Measurements from ENCODE around the gene PPP4R4. TPM values are rescaled to one million over a fixed set of nuclear protein-coding genes. Genes with fewer than 3 reads are reported as not detected.

PPP4R4 gene
- total RNA-seq, 1 experiment from 2014 or later, result 3.9 TPM

- Mint-ChIP-seq H3K36me3 (ENCODE audit: insufficient read depth in 1 of 3, low read depth in 3 of 3) (peaks cover 0 to 5% (median 0%) of the 10 kb centered on the region in 3 experiments; a peak in 1 of 7 replicates), H3K27me3 (ENCODE audit: low read depth) (peaks cover 14% of the 10 kb centered on the region), H3K4me1 (peaks cover 27 to 31% of the 10 kb centered on the region in 2 experiments), H3K4me3 (no peak overlapping the region), H3K9me3 (no peaks in the 10 kb centered on the region), H3K27ac (no peak overlapping the region; a peak in 1 of 7 replicates)
- Histone ChIP-seq H3K4me2 (ENCODE audit: insufficient read depth, insufficient read length, low read length) (no peak overlapping the region), H3K9me3 (ENCODE audit: control insufficient read depth, low read depth, low read length) (no peaks in the 10 kb centered on the region), H3K27me3 (ENCODE audit: insufficient read depth, low read length) (no peaks in the 10 kb centered on the region; the same call in 1 of the 2 replicates), H4K5ac (ENCODE audit: insufficient read length, low read depth, low read length) (no peak overlapping the region), H2BK12ac (ENCODE audit: insufficient read length, low read depth, low read length) (no peak overlapping the region), H2AFZ (ENCODE audit: low read length) (no peak overlapping the region), H3K4ac (ENCODE audit: low read depth, low read length) (no peak overlapping the region), H3K23me2 (ENCODE audit: insufficient read length, low read depth, low read length, poor library complexity, severe bottlenecking) (no peaks in the 10 kb centered on the region), H3K56ac (ENCODE audit: insufficient read length, low read depth, low read length) (no peak overlapping the region), H4K91ac (ENCODE audit: insufficient read length, low read depth, low read length) (no peak overlapping the region), H3K14ac (ENCODE audit: insufficient read depth, low read length) (no peak overlapping the region), H2BK20ac (ENCODE audit: low read depth, low read length, poor library complexity, severe bottlenecking) (no peak overlapping the region), H3K23ac (ENCODE audit: insufficient read length, low read depth, low read length) (no peak overlapping the region), H3K79me1 (ENCODE audit: insufficient read depth, low read depth, low read length, poor library complexity, severe bottlenecking) (no peaks in the 10 kb centered on the region), H3K9ac (ENCODE audit: extremely low read depth, insufficient read length, low read length) (no peak overlapping the region), H2BK120ac (ENCODE audit: low read depth, low read length, poor library complexity, severe bottlenecking) (no peak overlapping the region), H2BK5ac (ENCODE audit: insufficient read length, low read length) (no peak overlapping the region), H4K8ac (replicated peaks; ENCODE audit: insufficient read length, low read depth, low read length) (no peak overlapping the region), H3T11ph (ENCODE audit: low read length) (no peak overlapping the region), H3K4me1 (ENCODE audit: insufficient read depth, low read length) (peaks cover 2% of the 10 kb centered on the region; the same call in 1 of the 2 replicates), H2BK15ac (ENCODE audit: low read depth, low read length) (no peak overlapping the region), H3K27ac (ENCODE audit: insufficient read length, low read depth, low read length) (no peak overlapping the region), H4K20me1 (ENCODE audit: control insufficient read depth, insufficient read depth, insufficient read length) (no peaks in the 10 kb centered on the region), H2AK5ac (ENCODE audit: insufficient read length, low read length) (no peak overlapping the region), H3K18ac (ENCODE audit: insufficient read length, low read depth, low read length) (no peak overlapping the region), H3K79me2 (ENCODE audit: insufficient read depth, low read length) (no peaks in the 10 kb centered on the region)
- DNase-seq, result no peak
- TF ChIP-seq CTCF (conservative IDR thresholded peaks at IDR 0.05), result peak; percentile 73
- WGBS (ENCODE audit: extremely low coverage, insufficient read length, low lambda C conversion rate), result no CpG with 5 or more reads among the region's 4 CpGs
Measured at GRCh38 chr14:94180655-94181271, 6.6 kb downstream of the PPP4R4 start.
